ENCODE measurements around the gene GOLGA8R. TPM values are rescaled to one million over a fixed set of nuclear protein-coding genes. Genes with fewer than 3 reads are reported as not detected.
"Not testable (repeated sequence)": the region's sequence is repeated elsewhere in the genome, so short reads cannot be mapped to it uniquely, and the experiment has no call there.

GOLGA8R gene
- total RNA-seq, 1 experiment from 2014 or later, result 0.23 TPM

GRCh38 chr15:30361404-30361803 is 52.7 kb downstream of the GOLGA8R start:
- H3K4me3 ChIP-seq, H3K36me3 ChIP-seq, H3K27me3 ChIP-seq, DNase-seq, H3K9me3 ChIP-seq: not testable (repeated sequence)

- H3K9me3 ChIP-seq, H3K4me3 ChIP-seq, H3K36me3 ChIP-seq, DNase-seq, H3K27me3 ChIP-seq: not testable (repeated sequence)
Observed at GRCh38 chr15:30360990-30361389, 53.1 kb downstream of the GOLGA8R start.

- not testable (repeated sequence) for H3K9me3 ChIP-seq, DNase-seq, H3K27me3 ChIP-seq, H3K36me3 ChIP-seq, H3K4me3 ChIP-seq
Observed at GRCh38 chr15:30355043-30355442, 59.0 kb downstream of the GOLGA8R start.

Other genes with a start within 250 kb of the GOLGA8R start
- gene CHRFAM7A, start 20.7 kb downstream of the GOLGA8R start, total RNA-seq (2014; rRNA removed; shearing (Covaris generic); ENCODE audit: low replicate concordance), result 0.20 and 3.1 TPM in 2 replicates
- 0.43 TPM in 1 of 2 replicates, not detected in the other for gene GOLGA8Q, start 137.8 kb upstream of the GOLGA8R start, total RNA-seq (2014; rRNA removed; shearing (Covaris generic); ENCODE audit: low replicate concordance)
- gene GOLGA8H, start 189.8 kb upstream of the GOLGA8R start, total RNA-seq (2014; rRNA removed; shearing (Covaris generic); ENCODE audit: low replicate concordance), result 0.13 TPM in 1 of 2 replicates, not detected in the other

All from MG63 (cell line).